ENCODE results near the gene QKI.
A peak's percentile ranks its signal among the peaks of the same experiment; 100 is the strongest.

DNA sequence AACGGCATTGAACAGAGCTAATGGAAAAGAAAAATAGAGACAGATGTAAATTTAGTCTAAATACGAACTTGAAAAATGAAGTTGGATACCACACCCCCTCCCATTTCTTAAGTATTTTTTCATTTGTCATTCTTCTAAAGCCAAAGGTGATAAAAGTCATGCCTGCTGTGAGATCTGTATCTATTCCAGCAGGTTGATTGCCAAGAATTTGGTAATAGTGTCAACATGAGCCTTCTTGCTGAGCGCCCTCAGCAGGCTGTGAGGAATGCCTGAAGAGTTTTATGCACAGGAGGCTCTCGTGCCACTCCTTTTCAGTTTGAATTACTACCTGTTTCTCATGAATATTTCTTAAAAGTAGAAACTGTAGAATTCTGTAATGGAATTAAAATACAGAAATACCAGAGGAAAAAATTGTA is 165.4 kb downstream of the QKI start:
- TF ChIP-seq, protein P1, sequence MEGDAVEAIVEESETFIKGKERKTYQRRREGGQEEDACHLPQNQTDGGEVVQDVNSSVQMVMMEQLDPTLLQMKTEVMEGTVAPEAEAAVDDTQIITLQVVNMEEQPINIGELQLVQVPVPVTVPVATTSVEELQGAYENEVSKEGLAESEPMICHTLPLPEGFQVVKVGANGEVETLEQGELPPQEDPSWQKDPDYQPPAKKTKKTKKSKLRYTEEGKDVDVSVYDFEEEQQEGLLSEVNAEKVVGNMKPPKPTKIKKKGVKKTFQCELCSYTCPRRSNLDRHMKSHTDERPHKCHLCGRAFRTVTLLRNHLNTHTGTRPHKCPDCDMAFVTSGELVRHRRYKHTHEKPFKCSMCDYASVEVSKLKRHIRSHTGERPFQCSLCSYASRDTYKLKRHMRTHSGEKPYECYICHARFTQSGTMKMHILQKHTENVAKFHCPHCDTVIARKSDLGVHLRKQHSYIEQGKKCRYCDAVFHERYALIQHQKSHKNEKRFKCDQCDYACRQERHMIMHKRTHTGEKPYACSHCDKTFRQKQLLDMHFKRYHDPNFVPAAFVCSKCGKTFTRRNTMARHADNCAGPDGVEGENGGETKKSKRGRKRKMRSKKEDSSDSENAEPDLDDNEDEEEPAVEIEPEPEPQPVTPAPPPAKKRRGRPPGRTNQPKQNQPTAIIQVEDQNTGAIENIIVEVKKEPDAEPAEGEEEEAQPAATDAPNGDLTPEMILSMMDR (IDR thresholded peaks at IDR 0.05; ENCODE audit: low read depth, low read length): peak; percentile 22
- TF ChIP-seq POLR2A (IDR thresholded peaks at IDR 0.05; ENCODE audit: extremely low read depth, insufficient read length): no peak
- TF ChIP-seq, protein P2, sequence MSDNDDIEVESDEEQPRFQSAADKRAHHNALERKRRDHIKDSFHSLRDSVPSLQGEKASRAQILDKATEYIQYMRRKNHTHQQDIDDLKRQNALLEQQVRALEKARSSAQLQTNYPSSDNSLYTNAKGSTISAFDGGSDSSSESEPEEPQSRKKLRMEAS (IDR thresholded peaks at IDR 0.05; ENCODE audit: low read depth, low read length): no peak
